ENCODE measurements around the gene SPSB1. TPM values are rescaled to one million over a fixed set of nuclear protein-coding genes. Genes with fewer than 3 reads are reported as not detected.

Gene SPSB1
- total RNA-seq, 1 experiment from 2014 or later = 2.9 TPM

DNA sequence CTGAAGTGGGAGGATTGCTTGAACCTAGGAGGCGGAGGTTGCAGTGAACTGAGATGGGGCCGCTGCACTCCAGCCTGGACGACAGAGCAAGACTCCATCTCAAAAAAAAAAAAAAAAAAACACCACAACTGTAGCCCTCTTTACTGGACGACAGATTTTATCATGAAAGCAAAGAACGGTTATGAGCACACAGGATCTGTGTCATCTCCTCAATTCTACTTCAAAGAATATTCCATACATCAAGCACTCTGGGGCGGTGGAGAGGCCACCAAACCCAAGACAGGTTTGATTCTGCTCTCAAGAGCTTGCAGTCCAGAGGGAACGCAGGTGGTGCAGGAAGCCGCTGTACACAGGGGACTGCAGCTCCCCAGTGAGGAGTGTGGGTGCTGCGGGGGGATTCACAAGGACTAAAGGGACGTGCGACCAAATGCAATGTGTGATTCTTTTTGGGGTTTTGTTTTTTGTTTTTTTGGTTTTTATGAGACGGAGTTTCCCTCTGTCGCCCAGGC is 110.1 kb downstream of the SPSB1 start:
- Mint-ChIP-seq H3K4me3 (no peak overlapping the region), H3K27me3 (ENCODE audit: low read depth) (no peaks in the 10 kb centered on the region; the same call in 1 of the 2 replicates), H3K4me1 (peaks cover 8 to 9% of the 10 kb centered on the region in 2 experiments), H3K36me3 (ENCODE audit: insufficient read depth in 1 of 3, low read depth in 3 of 3) (no peaks in the 10 kb centered on the region; a peak in 1 of 7 replicates), H3K9me3 (no peaks in the 10 kb centered on the region), H3K27ac (no peak overlapping the region)
- TF ChIP-seq, protein P1, sequence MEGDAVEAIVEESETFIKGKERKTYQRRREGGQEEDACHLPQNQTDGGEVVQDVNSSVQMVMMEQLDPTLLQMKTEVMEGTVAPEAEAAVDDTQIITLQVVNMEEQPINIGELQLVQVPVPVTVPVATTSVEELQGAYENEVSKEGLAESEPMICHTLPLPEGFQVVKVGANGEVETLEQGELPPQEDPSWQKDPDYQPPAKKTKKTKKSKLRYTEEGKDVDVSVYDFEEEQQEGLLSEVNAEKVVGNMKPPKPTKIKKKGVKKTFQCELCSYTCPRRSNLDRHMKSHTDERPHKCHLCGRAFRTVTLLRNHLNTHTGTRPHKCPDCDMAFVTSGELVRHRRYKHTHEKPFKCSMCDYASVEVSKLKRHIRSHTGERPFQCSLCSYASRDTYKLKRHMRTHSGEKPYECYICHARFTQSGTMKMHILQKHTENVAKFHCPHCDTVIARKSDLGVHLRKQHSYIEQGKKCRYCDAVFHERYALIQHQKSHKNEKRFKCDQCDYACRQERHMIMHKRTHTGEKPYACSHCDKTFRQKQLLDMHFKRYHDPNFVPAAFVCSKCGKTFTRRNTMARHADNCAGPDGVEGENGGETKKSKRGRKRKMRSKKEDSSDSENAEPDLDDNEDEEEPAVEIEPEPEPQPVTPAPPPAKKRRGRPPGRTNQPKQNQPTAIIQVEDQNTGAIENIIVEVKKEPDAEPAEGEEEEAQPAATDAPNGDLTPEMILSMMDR (conservative IDR thresholded peaks at IDR 0.05) = no peak
- H3K79me1 ChIP-seq (ENCODE audit: insufficient read depth, low read depth, low read length, poor library complexity, severe bottlenecking) = no peaks in the 10 kb centered on the region
- H4K91ac ChIP-seq (ENCODE audit: insufficient read length, low read depth, low read length) = no peak overlapping the region
- H2BK12ac ChIP-seq (ENCODE audit: insufficient read length, low read depth, low read length) = no peak overlapping the region
- H3K27me3 ChIP-seq (ENCODE audit: insufficient read depth, low read length) = no peaks in the 10 kb centered on the region
- no peak overlapping the region for H2BK5ac ChIP-seq (ENCODE audit: insufficient read length, low read length)
- no peak overlapping the region for H3K4ac ChIP-seq (ENCODE audit: low read depth, low read length)
- H3K14ac ChIP-seq (ENCODE audit: insufficient read depth, low read length) = no peak overlapping the region
- no peak overlapping the region for H2AFZ ChIP-seq (ENCODE audit: low read length)
- H3K18ac ChIP-seq (ENCODE audit: insufficient read length, low read depth, low read length) = no peak overlapping the region
- H3K27ac ChIP-seq (ENCODE audit: insufficient read length, low read depth, low read length) = no peak overlapping the region
- H3T11ph ChIP-seq (ENCODE audit: low read length) = no peak overlapping the region
- H4K20me1 ChIP-seq (ENCODE audit: control insufficient read depth, insufficient read depth, insufficient read length) = no peaks in the 10 kb centered on the region
- no peak overlapping the region for H4K5ac ChIP-seq (ENCODE audit: insufficient read length, low read depth, low read length)
- no peaks in the 10 kb centered on the region for H3K9me3 ChIP-seq (ENCODE audit: control insufficient read depth, low read depth, low read length)
- no CpG with 5 or more reads among the region's 13 CpGs for WGBS (ENCODE audit: extremely low coverage, insufficient read length, low lambda C conversion rate)
- H3K79me2 ChIP-seq (ENCODE audit: insufficient read depth, low read length) = no peaks in the 10 kb centered on the region
- no peaks in the 10 kb centered on the region for H3K23me2 ChIP-seq (ENCODE audit: insufficient read length, low read depth, low read length, poor library complexity, severe bottlenecking)
- H2BK20ac ChIP-seq (ENCODE audit: low read depth, low read length, poor library complexity, severe bottlenecking) = no peak overlapping the region
- no peak overlapping the region for H2BK120ac ChIP-seq (ENCODE audit: low read depth, low read length, poor library complexity, severe bottlenecking)
- no peaks in the 10 kb centered on the region for H3K4me1 ChIP-seq (ENCODE audit: insufficient read depth, low read length)
- no peak for DNase-seq
- H3K23ac ChIP-seq (ENCODE audit: insufficient read length, low read depth, low read length) = no peak overlapping the region
- H3K4me2 ChIP-seq (ENCODE audit: insufficient read depth, insufficient read length, low read length) = no peak overlapping the region
- H2AK5ac ChIP-seq (ENCODE audit: insufficient read length, low read length) = no peak overlapping the region
- H2BK15ac ChIP-seq (ENCODE audit: low read depth, low read length) = no peak overlapping the region
- H4K8ac ChIP-seq (replicated peaks; ENCODE audit: insufficient read length, low read depth, low read length) = no peak overlapping the region
- no peak overlapping the region for H3K9ac ChIP-seq (ENCODE audit: extremely low read depth, insufficient read length, low read length)
- no peak overlapping the region for H3K56ac ChIP-seq (ENCODE audit: insufficient read length, low read depth, low read length)

Data from H9 (cell line).